Skeletal muscle cell (primary cell): ENCODE results near the gene IL21.
"Not testable (repeated sequence)": the region's sequence is repeated elsewhere in the genome, so short reads cannot be mapped to it uniquely, and the experiment has no call there.

Experiments
- DNase-seq: peaks from one replicate; pipeline ENCODE4 v3.0.0-alpha.2; 2010; ENCODE audit warnings: low read depth
- H3K4me3 ChIP-seq: 2 replicates; pipeline ENCODE4 v1.5.1; 2011; ENCODE audit warnings: low read depth, mild to moderate bottlenecking, control low read depth, low read length, moderate library complexity

The IL21 gene

DNA sequence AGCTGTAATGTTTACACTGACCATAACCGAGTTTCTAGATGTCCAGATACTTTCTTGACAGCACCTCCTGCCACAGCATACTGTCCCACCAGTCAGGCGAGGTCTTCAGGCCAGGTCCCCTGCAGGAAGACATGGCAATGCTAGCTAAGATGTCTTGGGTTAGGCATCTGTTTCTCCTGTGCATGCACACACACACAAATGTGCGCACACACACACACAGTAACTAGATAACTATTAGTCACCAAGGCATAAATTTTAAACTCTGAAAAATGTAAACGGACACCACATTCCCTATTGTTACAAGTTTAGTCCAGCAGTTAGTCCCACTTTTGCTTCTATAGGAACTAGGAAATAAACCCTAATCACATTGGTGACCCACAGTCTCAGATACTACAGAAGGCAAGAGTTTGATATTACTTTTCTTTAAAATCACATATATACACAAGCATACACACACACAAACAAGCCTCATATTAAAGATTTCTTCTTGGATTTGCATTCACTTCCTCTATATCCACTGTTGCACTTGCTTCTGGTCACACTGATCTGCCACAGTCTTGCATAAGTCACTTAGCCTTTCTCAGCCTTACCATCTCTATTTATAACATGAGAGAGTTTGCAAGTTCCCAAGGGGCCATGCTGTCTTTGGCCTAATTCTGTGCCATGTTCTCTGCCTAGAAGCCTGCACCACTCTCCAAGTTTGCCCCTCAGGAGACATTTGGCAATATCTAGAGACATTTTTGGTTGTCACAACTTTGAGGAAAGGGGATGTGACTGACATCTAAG, 32.2 kb downstream of the IL21 start:
- DNase-seq = no peak
- H3K4me3 ChIP-seq = no peak overlapping the region

DNA sequence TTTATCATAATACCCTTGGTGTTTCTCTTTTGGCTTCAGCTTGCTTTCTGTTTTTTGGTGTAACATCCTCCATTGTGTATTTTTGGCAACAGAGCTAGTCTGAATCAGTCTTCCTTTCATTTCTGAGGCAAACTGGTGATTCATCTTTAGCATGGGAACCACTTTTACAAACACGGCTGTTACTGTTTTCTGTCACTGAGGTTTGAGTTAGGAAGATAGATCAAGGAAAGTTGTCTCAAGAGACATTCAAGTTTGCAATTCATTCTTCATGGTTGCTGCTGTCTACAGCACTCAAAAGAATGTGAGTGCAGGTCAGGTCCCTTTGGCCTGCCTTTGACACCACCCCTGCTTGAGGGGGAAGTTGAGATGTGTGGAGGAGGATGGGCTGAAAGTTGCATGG, 36.3 kb downstream of the IL21 start:
- DNase-seq = peak; percentile 85
- no peak overlapping the region for H3K4me3 ChIP-seq

DNA sequence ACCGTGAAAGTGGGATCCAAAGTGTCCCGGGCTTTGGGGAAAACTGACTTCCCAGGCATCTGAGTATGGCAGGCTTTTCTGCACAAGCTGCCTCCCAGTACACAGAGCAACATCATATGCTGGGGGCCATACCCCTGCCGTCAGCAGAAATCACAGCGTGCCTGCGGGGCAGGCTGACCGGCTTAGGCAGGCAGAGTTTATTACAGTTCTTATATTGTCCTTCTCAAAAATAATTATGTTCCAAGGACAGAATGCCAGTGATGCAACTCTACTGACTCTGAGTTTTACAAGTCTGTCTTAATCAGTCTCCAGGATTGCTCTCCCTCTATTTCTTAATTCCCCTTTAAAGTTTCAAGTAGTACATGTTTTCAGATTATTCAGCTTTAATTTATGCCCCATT, 37.0 kb downstream of the IL21 start:
- peak; percentile 57 for DNase-seq
- no peak overlapping the region for H3K4me3 ChIP-seq

DNA sequence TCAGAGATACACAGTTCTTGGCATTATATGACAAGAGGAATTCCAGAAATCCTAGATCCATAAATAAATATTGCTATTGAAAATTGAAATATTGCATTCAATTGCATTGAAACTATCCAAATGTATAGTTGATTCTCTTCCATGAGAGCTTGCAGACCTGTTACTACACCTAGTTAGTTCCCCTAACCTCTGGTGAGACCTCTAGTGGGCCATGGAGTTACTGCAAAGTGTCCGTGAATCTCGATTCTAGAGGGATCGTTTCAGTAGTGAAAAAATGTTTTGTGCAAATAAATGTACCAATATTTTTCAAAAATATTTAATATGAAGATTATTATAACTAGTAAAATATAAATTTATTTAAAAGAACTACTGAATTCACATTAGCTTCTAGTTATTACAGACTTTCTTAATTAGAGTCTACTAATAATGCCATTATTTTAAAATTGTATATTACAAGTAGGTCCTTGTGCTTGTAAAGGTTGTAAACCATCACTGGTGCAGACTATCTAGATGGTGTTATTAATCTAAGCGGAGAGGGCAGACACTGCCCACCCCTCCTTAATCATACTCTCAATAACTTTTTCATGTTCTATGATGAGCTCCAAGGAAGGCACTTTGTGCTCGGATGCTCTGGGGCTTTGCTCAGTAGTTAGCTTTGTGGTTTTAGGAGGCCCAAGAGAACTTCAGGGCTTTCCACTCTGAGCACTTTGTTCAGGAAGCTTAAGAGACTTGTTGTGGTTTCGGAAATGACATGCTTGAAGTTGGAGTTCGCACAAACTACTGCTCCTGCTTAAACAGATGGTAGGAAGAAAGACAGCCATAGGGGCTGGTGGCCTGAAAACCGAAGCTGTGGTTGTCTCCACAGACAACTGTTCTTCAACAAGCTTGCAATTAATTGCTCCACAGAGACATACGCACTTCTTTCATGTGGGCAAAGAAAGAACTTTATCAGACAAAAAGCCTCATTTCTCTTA, 42.8 kb downstream of the IL21 start:
- H3K4me3 ChIP-seq = no peak overlapping the region
- DNase-seq = no peak

DNA sequence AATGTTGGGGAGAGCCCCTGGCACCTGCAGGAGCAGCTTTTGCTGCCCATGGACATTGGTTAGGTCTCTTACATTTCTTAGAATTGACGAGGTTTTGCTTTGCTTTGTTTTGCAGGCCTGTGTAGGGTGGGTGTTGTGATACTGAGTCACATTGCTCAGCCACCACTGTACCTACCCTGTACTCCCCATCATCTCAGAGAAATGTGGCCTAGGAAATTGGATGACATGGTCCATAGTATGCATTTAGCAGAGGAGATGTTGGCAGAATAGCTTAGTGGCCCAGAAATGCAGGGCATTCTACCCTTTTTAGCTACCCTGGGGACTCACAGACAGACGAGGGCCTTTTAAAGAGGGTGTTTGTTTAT, 43.7 kb downstream of the IL21 start:
- DNase-seq = no peak
- no peak overlapping the region for H3K4me3 ChIP-seq

DNA sequence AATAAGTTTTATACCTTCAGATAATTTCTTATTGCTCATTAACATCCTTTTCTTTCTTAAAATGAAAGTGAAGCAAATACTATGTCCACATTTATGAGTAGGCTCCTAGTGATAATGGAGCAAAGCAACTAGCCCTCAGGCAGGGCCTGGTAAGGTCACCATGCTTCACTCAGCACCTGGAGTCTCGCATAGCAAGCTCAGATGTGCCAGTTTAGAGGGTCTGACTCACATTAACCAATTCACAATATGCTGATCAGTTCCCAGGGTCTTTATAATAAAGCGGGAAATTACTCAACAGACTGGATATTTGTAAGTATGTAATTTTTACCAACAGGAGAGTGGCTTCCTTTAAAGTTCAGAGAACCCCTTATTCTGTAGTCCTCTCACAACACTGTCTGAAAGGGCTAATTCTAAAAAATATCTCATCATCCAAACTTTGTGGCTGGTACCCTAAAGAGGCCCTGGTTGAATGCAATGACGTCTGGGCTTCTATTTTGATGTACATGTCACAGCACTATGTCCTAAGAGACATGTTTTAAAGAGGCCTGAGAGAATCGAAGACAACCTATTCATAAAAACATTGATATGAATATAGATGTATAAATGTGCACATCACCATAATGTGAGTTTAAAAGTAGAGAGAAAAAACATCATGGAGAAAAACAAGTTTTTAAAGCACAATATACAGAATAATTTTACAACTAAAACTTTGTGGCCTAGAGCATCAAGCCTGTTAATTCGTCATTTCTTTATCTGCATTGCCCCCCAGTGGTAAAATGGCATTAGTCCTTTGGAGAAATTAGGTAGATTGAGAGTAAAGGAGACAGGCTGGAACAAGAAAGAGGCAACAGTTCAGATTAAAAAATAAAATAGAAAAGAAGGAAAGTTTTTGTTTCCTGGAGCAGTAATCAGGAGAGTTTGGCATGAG, 44.3 kb downstream of the IL21 start:
- DNase-seq = no peak
- H3K4me3 ChIP-seq = no peak overlapping the region

DNA sequence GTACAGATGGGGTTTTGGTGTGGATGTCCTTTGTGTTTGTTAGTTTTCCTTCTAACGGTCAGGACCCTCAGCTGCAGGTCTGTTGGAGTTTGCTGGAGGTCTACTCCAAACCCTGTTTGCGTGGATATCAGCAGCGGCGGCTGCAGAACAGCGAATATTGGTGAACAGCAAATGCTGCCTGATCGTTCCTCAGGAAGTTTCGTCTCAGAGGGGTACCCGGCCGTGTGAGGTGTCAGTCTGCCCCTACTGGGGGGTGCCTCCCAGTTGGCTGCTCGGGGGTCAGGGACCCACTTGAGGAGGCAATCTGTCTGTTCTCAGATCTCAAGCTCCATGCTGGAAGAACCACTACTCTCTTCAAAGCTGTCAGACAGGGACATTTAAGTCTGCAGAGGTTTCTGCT, 46.5 kb downstream of the IL21 start:
- DNase-seq = not testable (repeated sequence)

DNA sequence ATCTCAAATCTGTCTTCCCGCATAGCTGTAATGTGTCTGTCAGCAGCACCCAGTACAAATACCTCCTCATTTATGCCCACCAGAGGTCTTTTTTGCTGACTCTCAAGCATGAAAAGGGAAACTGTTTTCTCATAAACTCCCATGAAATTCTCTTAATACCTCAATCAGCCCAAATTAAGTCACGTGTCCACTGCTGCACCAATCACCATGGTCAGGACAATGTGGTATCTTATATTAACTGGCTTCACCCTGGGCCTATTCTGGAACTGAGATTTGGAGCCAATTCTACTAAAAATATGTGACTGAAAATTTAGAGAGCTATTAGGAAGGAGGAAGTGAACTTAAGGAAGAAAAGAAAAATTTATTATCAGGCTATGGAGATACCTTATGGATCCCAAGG, 58.4 kb downstream of the IL21 start:
- no peak for DNase-seq
- H3K4me3 ChIP-seq = no peak overlapping the region

More for the DNA sequence above, 46.5 kb downstream of the IL21 start:
- H3K4me3 ChIP-seq = not testable (repeated sequence)
